GM12878 (cell line): ENCODE results near the gene NKTR. TPM values are rescaled to one million over a fixed set of nuclear protein-coding genes. Genes with fewer than 3 reads are reported as not detected.

Experiments used
- ATAC-seq: fragments of 200-7000 bp; cut with Tn5 transposase; 3 replicates; pipeline ENCODE4 v1.9.1; 2020; ENCODE audit warnings: mild to moderate bottlenecking, moderate library complexity
- BruUV-seq: library from RNA; stranded (reverse); fragments of 400-500 nt; replicated peaks from 2 replicates; lab custom pipeline; 2021; lab: Mats Ljungman, UMichigan
- CTCF ChIA-PET: fragments of 300-600 bp; sonication (Branson Sonifier 250); formaldehyde crosslinking; extraction: SDS; loops from one replicate; lab custom pipeline; 2021; ENCODE audit warnings: inconsistent platforms; lab: Yijun Ruan, JAX
- POLR2A ChIA-PET: fragments of 350-600 bp; formaldehyde crosslinking; extraction: SDS; loops from one replicate; lab custom pipeline; 2021; ENCODE audit warnings: inconsistent platforms; lab: Charles Lee
- RAD21 ChIA-PET: fragments of 300-600 bp; sonication (Branson Sonifier 250); formaldehyde crosslinking; loops from one replicate; lab custom pipeline; 2023; ENCODE audit warnings: antibody characterized with exemption; ENCODE audit not compliant: unreplicated experiment; lab: Charles Lee
- SMC1A ChIA-PET: fragments of 300-600 bp; sonication (Branson Sonifier 250); formaldehyde crosslinking; loops from one replicate; lab custom pipeline; 2023; ENCODE audit not compliant: unreplicated experiment, uncharacterized antibody; lab: Charles Lee
- DNase-seq: peaks from one replicate; pipeline ENCODE4 v3.0.0-alpha.2; 2011; ENCODE audit warnings: low read depth, low spot score
- FAIRE-seq: peaks from 3 replicates; lab custom pipeline; 2011; peaks lifted over from hg19 to GRCh38; lab: Jason Lieb, UNC
- H2AFZ ChIP-seq: 2 replicates; pipeline ENCODE4 v1.6.0; 2011; ENCODE audit warnings: low read depth, low read length, control low read depth; ENCODE audit not compliant: control insufficient read depth
- H3K27ac ChIP-seq: 2 replicates; pipeline ENCODE4 v1.5.1; 2011; ENCODE audit warnings: control low read depth; ENCODE audit not compliant: control insufficient read depth, insufficient read depth
- H3K27me3 ChIP-seq, 2 experiments: replicated peaks in 1 of 2; 2 replicates each; pipeline versions ENCODE4 v1.6.0 to v1.6.1; 2011; ENCODE audit warnings: low read length in 1 of 2; ENCODE audit not compliant: control insufficient read depth in 2 of 2, insufficient read depth in 2 of 2
- H3K36me3 ChIP-seq, 2 experiments: 2 replicates each; pipeline ENCODE4 v1.5.1; 2011; ENCODE audit warnings: low read length in 1 of 2; ENCODE audit not compliant: control insufficient read depth in 2 of 2, insufficient read depth in 2 of 2
- H3K4me1 ChIP-seq: 2 replicates; pipeline ENCODE4 v1.6.1; 2011; ENCODE audit warnings: mild to moderate bottlenecking, low read length, moderate library complexity, mixed read lengths; ENCODE audit not compliant: control insufficient read depth, insufficient read depth
- H3K4me2 ChIP-seq: 2 replicates; pipeline ENCODE4 v1.6.0; 2011; ENCODE audit warnings: control low read depth; ENCODE audit not compliant: control insufficient read depth, insufficient read depth
- H3K4me3 ChIP-seq: fragments of 200-600 bp; sonication (generic); 2 replicates; pipeline ENCODE4 v1.5.1; 2016
- H3K79me2 ChIP-seq: 2 replicates; pipeline ENCODE4 v1.6.0; 2011; ENCODE audit warnings: low read length; ENCODE audit not compliant: control insufficient read depth, insufficient read depth
- H3K9ac ChIP-seq: 2 replicates; pipeline ENCODE4 v1.8.0; 2011; ENCODE audit warnings: low read length, control low read depth, mixed read lengths; ENCODE audit not compliant: control insufficient read depth, insufficient read depth
- H3K9me3 ChIP-seq: replicated peaks from 3 replicates; pipeline ENCODE4 v1.5.1; 2011; ENCODE audit warnings: mild to moderate bottlenecking, low read length; ENCODE audit not compliant: control insufficient read depth, insufficient read depth
- H4K20me1 ChIP-seq: 2 replicates; pipeline ENCODE4 v1.6.0; 2011; ENCODE audit not compliant: control insufficient read depth, insufficient read depth
- BCL11A ChIP-seq: IDR thresholded peaks from 2 replicates; pipeline ENCODE4 v1.6.1; 2011; ENCODE audit warnings: low read depth, low read length
- DPF2 ChIP-seq: fragments of 450-650 bp; IDR thresholded peaks from 2 replicates; pipeline ENCODE4 v1.6.1; 2017; ENCODE audit warnings: mild to moderate bottlenecking
- FOS ChIP-seq: IDR thresholded peaks from 3 replicates; pipeline ENCODE4 v1.6.1; 2011; ENCODE audit warnings: borderline replicate concordance; ENCODE audit not compliant: insufficient read length; ENCODE audit errors: extremely low read depth
- NFYB ChIP-seq: IDR thresholded peaks from 2 replicates; pipeline ENCODE4 v1.6.1; 2011; ENCODE audit warnings: low read depth, mild to moderate bottlenecking, low read length, improper control_type of control experiment, moderate library complexity; ENCODE audit not compliant: insufficient read depth
- POU2F2 ChIP-seq: IDR thresholded peaks from 3 replicates; pipeline ENCODE4 v1.6.1; 2011; ENCODE audit warnings: low read depth, mild to moderate bottlenecking, low read length, borderline replicate concordance
- SIN3A ChIP-seq: IDR thresholded peaks from 2 replicates; pipeline ENCODE4 v1.6.1; 2012; ENCODE audit warnings: low read depth, low read length, improper control_type of control experiment
- SP1 ChIP-seq: IDR thresholded peaks from one replicate; pipeline ENCODE4 v1.6.1; 2011; ENCODE audit warnings: low read depth, low read length
- SRF ChIP-seq, 2 experiments: IDR thresholded peaks; 2 replicates each; pipeline ENCODE4 v1.6.1; 2011; ENCODE audit warnings: low read depth in 2 of 2, low read length in 2 of 2, mild to moderate bottlenecking in 1 of 2, moderate library complexity in 1 of 2
- ZSCAN29 ChIP-seq: fragments of 450-650 bp; IDR thresholded peaks from 2 replicates; pipeline ENCODE4 v1.6.1; 2017; ENCODE audit warnings: mild to moderate bottlenecking, moderate library complexity
- ZZZ3 ChIP-seq: IDR thresholded peaks from 2 replicates; pipeline ENCODE4 v1.6.1; 2011; ENCODE audit warnings: low read depth; ENCODE audit not compliant: control insufficient read depth, insufficient read length
- WGBS: methylation state at CpG from one replicate; pipeline ENCODE4 v1.1.6; 2016; ENCODE audit warnings: low lambda C conversion rate; ENCODE audit not compliant: insufficient replicate concordance, insufficient coverage; ENCODE audit errors: missing lambda C conversion rate; 5-methylcytosine and 5-hydroxymethylcytosine counted together
- in situ Hi-C: fragments of 300-500 bp; cut with MboI; formaldehyde crosslinking; loops from 9 replicates; pipeline ENCODE4 v1.14.3; 2018; ENCODE audit warnings: mixed read lengths
- intact Hi-C: fragments of 100-400 bp; cut with micrococcal nuclease; formaldehyde crosslinking; loops from one replicate; pipeline ENCODE4 v1.14.2; 2022; ENCODE audit not compliant: unreplicated experiment
- polyA plus RNA-seq, 11 experiments: library from polyadenylated mRNA; depleted of rRNA in 4 of 11; unstranded in 6 of 11; stranded (reverse) in 5 of 11; fragments of >200 nt; fragmentation: Nextera tagmentation in 4 of 11; fragmentation: Illumina TruSeq in 1 of 11; extraction: Ambion mirVana in 4 of 11; extraction: Trizol in 1 of 11; gene quantifications; 1 replicate in 1 of 11; 2 replicates in 10 of 11; pipeline versions ENCODE4 v1.2.1 to v1.2.3, GENCODE V29; 2011 to 2016; ENCODE audit warnings: inconsistent platforms in 2 of 11, missing spikeins in 2 of 11, low read depth in 1 of 11
- total RNA-seq, 4 experiments: library from RNA; depleted of rRNA in 3 of 4; stranded (reverse); fragments of >200 nt in 3 of 4; fragmentation: Illumina TruSeq in 1 of 4; extraction: Trizol in 1 of 4; gene quantifications; 2 replicates each; pipeline versions ENCODE4 v1.2.1 to v1.2.3, GENCODE V29; 2013 to 2021
- TF ChIP-seq, protein P1 (sequence below): IDR thresholded peaks from 2 replicates; pipeline ENCODE4 v1.6.1; 2011; ENCODE audit warnings: mild to moderate bottlenecking, low read depth, low read length, moderate library complexity; ENCODE audit not compliant: insufficient replicate concordance
- TF ChIP-seq, protein P2 (sequence below), 3 experiments: IDR thresholded peaks in 2 of 3; conservative IDR thresholded peaks in 1 of 3; 2 replicates each; pipeline ENCODE4 v1.5.1; 2011; ENCODE audit warnings: low read depth in 3 of 3, low read length in 3 of 3, mild to moderate bottlenecking in 3 of 3, control low read depth in 2 of 3, moderate library complexity in 2 of 3, inconsistent platforms in 1 of 3, mixed read lengths in 1 of 3; ENCODE audit not compliant: control insufficient read depth in 2 of 3, insufficient read depth in 1 of 3; ENCODE audit errors: extremely low read depth in 1 of 3

The NKTR gene
- total and polyA plus RNA-seq, 10 of the 15 experiments (the other 5 are each of a cell fraction or from before 2014, with no cell fraction given), result 15.3 to 91.9 (median 55.3) TPM

DNA sequence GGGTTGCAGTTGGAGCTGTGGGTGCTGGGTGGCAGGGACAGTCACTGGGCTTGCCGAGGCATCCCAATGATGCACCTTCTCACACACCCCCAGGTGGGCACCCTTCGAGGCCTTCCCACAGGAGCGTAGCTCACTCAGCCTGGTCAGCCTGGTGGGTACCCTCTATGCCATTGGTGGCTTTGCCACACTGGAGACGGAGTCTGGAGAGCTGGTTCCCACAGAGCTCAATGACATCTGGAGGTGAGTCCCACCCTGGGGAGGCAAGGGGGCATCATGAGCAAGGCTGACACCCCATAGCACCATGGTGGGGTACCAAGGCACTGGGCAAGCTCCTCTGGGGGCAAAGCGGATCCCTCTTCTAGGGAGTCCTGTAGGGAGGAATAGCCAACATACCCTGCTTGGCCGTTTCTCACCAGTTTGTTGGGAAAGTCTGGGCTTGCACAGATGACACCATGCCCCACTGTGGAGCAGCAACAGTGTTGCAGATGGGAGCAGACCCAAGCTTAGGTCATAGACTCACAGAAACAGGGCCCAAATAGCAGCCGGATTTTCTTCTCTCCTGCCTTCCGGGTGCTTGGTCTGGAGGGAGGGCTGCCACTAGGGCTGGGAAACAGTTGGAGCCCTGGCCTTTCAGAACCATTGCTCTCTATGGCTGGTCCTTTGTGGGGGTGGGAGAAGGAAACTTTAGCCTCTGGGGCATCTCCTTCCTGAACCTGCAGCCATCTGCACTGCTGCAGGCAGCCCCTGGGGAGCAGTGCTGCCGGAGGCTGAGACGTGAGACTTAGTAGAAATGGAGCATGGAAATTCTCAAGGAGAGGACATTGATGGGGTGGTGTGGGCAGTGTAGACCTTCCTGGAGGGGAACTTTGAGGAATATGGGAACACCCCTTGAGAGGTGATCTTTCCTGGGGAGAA is 90.5 kb downstream of the NKTR start (continued):
- TF ChIP-seq, protein P1, sequence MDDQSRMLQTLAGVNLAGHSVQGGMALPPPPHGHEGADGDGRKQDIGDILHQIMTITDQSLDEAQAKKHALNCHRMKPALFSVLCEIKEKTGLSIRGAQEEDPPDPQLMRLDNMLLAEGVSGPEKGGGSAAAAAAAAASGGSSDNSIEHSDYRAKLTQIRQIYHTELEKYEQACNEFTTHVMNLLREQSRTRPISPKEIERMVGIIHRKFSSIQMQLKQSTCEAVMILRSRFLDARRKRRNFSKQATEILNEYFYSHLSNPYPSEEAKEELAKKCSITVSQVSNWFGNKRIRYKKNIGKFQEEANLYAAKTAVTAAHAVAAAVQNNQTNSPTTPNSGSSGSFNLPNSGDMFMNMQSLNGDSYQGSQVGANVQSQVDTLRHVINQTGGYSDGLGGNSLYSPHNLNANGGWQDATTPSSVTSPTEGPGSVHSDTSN, result no peak

DNA sequence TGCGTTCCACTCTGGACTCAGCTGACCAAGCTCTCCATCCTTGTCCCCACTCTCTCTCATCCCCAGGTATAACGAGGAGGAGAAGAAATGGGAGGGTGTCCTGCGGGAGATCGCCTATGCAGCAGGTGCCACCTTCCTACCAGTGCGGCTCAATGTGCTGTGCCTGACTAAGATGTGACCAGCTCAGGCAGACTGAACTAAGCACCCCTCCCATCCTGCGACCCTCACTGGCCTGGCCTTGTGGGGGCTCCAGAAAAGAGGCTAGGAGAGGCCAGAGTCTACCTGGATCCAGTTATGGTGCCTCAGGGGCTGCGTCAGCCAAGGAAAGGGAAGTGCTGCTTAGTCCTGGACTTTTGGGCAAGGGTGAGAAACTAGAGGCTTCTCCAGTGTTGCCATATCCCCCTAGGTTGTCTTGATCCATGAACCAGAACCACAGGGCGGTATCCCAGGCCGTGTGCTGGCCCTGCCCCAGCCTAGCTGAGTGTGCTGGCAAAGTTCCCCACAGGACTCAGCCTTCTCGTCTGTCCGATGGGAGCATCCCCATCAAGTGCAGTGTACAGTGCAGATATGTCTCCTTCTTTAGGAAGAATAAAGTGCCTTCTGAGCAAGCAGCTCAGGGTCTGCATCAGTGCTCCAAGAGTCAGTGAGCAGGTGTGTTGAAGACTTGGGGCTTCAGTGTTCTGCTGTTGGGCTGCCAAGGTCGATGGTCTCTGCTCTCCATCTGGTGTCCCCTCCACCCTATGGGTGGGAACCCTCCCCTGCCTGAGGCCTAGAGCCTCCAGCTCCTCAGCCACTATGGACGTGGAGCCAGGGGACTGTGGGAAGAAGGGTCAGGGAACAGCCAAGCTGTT is 91.6 kb downstream of the NKTR start:
- in situ Hi-C loops, result no loop called here
- SMC1A ChIA-PET, result no interaction called here
- no peak for ATAC-seq
- Histone ChIP-seq H2AFZ (no peak overlapping the region), H3K9ac (no peak overlapping the region), H4K20me1 (no peaks in the 10 kb centered on the region), H3K4me3 (no peak overlapping the region), H3K36me3 (no peaks in the 10 kb centered on the region), H3K9me3 (no peaks in the 10 kb centered on the region), H3K4me1 (no peaks in the 10 kb centered on the region), H3K4me2 (no peak overlapping the region), H3K27ac (no peak overlapping the region), H3K79me2 (no peaks in the 10 kb centered on the region), H3K27me3 (no peaks in the 10 kb centered on the region)
- RAD21 ChIA-PET, result no interaction called here
- POLR2A ChIA-PET, result no interaction called here
- CTCF ChIA-PET, result no interaction called here
- BruUV-seq, result no TSS peak
- intact Hi-C loops, result no loop called here
- FAIRE-seq, result no peak
- DNase-seq, result no peak
- 31% methylated on average over 13 of the region's 13 CpGs for WGBS
- TF ChIP-seq FOS (no peak), DPF2 (no peak), ZZZ3 (no peak), POU2F2 (no peak), NFYB (no peak), SIN3A (no peak), BCL11A (no peak), SP1 (no peak), SRF (IDR thresholded peaks at IDR 0.05; ENCODE audit: low read depth in 2 of 2, low read length in 2 of 2) (no peak), ZSCAN29 (no peak)
- TF ChIP-seq, protein P2, sequence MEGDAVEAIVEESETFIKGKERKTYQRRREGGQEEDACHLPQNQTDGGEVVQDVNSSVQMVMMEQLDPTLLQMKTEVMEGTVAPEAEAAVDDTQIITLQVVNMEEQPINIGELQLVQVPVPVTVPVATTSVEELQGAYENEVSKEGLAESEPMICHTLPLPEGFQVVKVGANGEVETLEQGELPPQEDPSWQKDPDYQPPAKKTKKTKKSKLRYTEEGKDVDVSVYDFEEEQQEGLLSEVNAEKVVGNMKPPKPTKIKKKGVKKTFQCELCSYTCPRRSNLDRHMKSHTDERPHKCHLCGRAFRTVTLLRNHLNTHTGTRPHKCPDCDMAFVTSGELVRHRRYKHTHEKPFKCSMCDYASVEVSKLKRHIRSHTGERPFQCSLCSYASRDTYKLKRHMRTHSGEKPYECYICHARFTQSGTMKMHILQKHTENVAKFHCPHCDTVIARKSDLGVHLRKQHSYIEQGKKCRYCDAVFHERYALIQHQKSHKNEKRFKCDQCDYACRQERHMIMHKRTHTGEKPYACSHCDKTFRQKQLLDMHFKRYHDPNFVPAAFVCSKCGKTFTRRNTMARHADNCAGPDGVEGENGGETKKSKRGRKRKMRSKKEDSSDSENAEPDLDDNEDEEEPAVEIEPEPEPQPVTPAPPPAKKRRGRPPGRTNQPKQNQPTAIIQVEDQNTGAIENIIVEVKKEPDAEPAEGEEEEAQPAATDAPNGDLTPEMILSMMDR (IDR thresholded peaks at IDR 0.05 in 2 of 3, conservative IDR thresholded peaks at IDR 0.05 in 1 of 3; ENCODE audit: control insufficient read depth in 2 of 3, extremely low read depth in 1 of 3, insufficient read depth in 1 of 3, low read depth in 3 of 3, low read length in 3 of 3), result no peak
- TF ChIP-seq, protein P1, result no peak
